OCI-LY3 (cell line): ENCODE data around the gene GPLD1.

Source experiments
- H2AFZ ChIP-seq: fragments of 200-600, 300-600 bp; shearing (Covaris generic); 2 replicates; pipeline ENCODE4 v1.6.0; 2014; ENCODE audit warnings: antibody characterized with exemption, low read depth, low read length
- H3K27ac ChIP-seq: fragments of 200-600, 300-600 bp; sonication (generic); 2 replicates; pipeline ENCODE4 v1.5.1; 2014; ENCODE audit warnings: mild to moderate bottlenecking, low read length, moderate library complexity, mixed read lengths
- H3K27me3 ChIP-seq: fragments of 200-600, 300-600 bp; sonication (generic); 2 replicates; pipeline ENCODE4 v1.6.1; 2014; ENCODE audit warnings: low read depth, low read length, mixed read lengths
- H3K36me3 ChIP-seq: fragments of 200-600, 300-600 bp; sonication (generic); replicated peaks from 2 replicates; pipeline ENCODE3; 2014; ENCODE audit warnings: low read depth, low read length, mixed read lengths
- H3K4me1 ChIP-seq: fragments of 300-600, 200-600 bp; sonication (generic); 2 replicates; pipeline ENCODE4 v1.6.1; 2014; ENCODE audit warnings: low read length, mixed read lengths
- H3K4me2 ChIP-seq: fragments of 200-600, 300-600 bp; sonication (generic); 2 replicates; pipeline ENCODE4 v1.6.1; 2014; ENCODE audit warnings: low read length, mixed read lengths
- H3K4me3 ChIP-seq: fragments of 300-600, 200-600 bp; sonication (generic); 2 replicates; pipeline ENCODE4 v1.5.1; 2014; ENCODE audit warnings: antibody characterized with exemption, mild to moderate bottlenecking, low read length, moderate library complexity
- H3K79me2 ChIP-seq: fragments of 300-600, 200-600 bp; shearing (Covaris generic); 2 replicates; pipeline ENCODE4 v1.6.1; 2014; ENCODE audit warnings: mild to moderate bottlenecking, low read length, mixed read lengths
- H3K9ac ChIP-seq: fragments of 300-600, 200-600 bp; shearing (Covaris generic); 2 replicates; pipeline ENCODE4 v1.6.0; 2014; ENCODE audit warnings: mild to moderate bottlenecking, low read length, moderate library complexity
- H3K9me3 ChIP-seq: fragments of 200-600, 300-600 bp; shearing (Covaris generic); 2 replicates; pipeline ENCODE4 v1.6.1; 2014; ENCODE audit warnings: low read length, mixed read lengths; ENCODE audit not compliant: insufficient read depth
- H4K20me1 ChIP-seq: fragments of 200-600, 300-600 bp; sonication (generic); 2 replicates; pipeline ENCODE4 v1.6.1; 2016; ENCODE audit warnings: low read length, mixed read lengths; ENCODE audit not compliant: insufficient read depth
- CTCF ChIP-seq: fragments of 200-600, 300-600 bp; sonication (generic); IDR thresholded peaks from 2 replicates; pipeline ENCODE4 v1.5.1; 2014; ENCODE audit warnings: antibody characterized with exemption, low read length, low read depth
- EZH2phosphoT487 ChIP-seq: fragments of 200-600 bp; shearing (Covaris generic); IDR thresholded peaks from 2 replicates; pipeline ENCODE4 v1.6.1; 2018; ENCODE audit warnings: antibody characterized with exemption, mixed run types, low read depth

GPLD1 gene

GRCh38 chr6:24500683-24501082 is 11.3 kb upstream of the GPLD1 start:
- Histone ChIP-seq H3K9me3 (no peaks in the 10 kb centered on the region), H3K4me1 (peaks cover 4% of the 10 kb centered on the region; the same call in 1 of the 2 replicates), H3K4me2 (no peak overlapping the region), H3K9ac (no peak overlapping the region), H3K27me3 (no peaks in the 10 kb centered on the region), H3K4me3 (no peak overlapping the region), H3K36me3 (no peaks in the 10 kb centered on the region), H4K20me1 (no peaks in the 10 kb centered on the region), H3K79me2 (no peaks in the 10 kb centered on the region), H3K27ac (no peak overlapping the region), H2AFZ (no peak overlapping the region)
- TF ChIP-seq EZH2phosphoT487 (no peak), CTCF (no peak)

- Histone ChIP-seq H4K20me1 (no peaks in the 10 kb centered on the region), H3K27ac (no peak overlapping the region), H3K9me3 (no peaks in the 10 kb centered on the region), H2AFZ (no peak overlapping the region), H3K4me3 (no peak overlapping the region), H3K4me1 (peaks cover 13% of the 10 kb centered on the region), H3K9ac (no peak overlapping the region), H3K27me3 (no peaks in the 10 kb centered on the region), H3K36me3 (no peaks in the 10 kb centered on the region), H3K4me2 (no peak overlapping the region), H3K79me2 (no peaks in the 10 kb centered on the region)
- TF ChIP-seq CTCF (no peak), EZH2phosphoT487 (no peak)
These were observed 8.0 kb upstream of the GPLD1 start for GRCh38 chr6:24497254-24497970.

GRCh38 chr6:24494821-24495795 is 5.7 kb upstream of the GPLD1 start, which contains the start of gene ALDH5A1:
TSS of gene ALDH5A1 (plus strand) at chr6:24494969. CDS start at chr6:24494997, 28 bp downstream.
- Histone ChIP-seq H3K4me1 (peaks cover 13% of the 10 kb centered on the region), H3K36me3 (no peaks in the 10 kb centered on the region), H4K20me1 (no peaks in the 10 kb centered on the region), H3K4me2 (peak within 1 kb of the TSS; percentile 100), H2AFZ (peak within 1 kb of the TSS; percentile 93), H3K9ac (peak within 1 kb of the TSS; percentile 58), H3K27ac (peak within 1 kb of the TSS; percentile 12), H3K27me3 (no peaks in the 10 kb centered on the region), H3K79me2 (no peaks in the 10 kb centered on the region), H3K9me3 (no peaks in the 10 kb centered on the region), H3K4me3 (peak within 1 kb of the TSS; percentile 88)
- TF ChIP-seq EZH2phosphoT487 (no peak), CTCF (peak; percentile 40)
